ENCODE results near the gene ASB13.

ASB13 gene

GRCh38 chr10:5611899-5612680 lies 54.3 kb downstream of the ASB13 start:
- peaks cover 1% of the 10 kb centered on the region for H3K27me3 ChIP-seq (replicated peaks; ENCODE audit: control insufficient read depth, insufficient read depth, low read length)
- no peak overlapping the region for H3K4me3 ChIP-seq (replicated peaks; ENCODE audit: low read depth, low read length)
- TF ChIP-seq CTCF (IDR thresholded peaks at IDR 0.05; ENCODE audit: insufficient read depth, low read length, poor library complexity, severe bottlenecking) = no peak
- H3K36me3 ChIP-seq (ENCODE audit: control insufficient read depth, insufficient read depth, low read length) = no peaks in the 10 kb centered on the region
- no peak for DNase-seq (ENCODE audit: extremely low read depth, insufficient read length)

GRCh38 chr10:5609952-5610616 lies 56.3 kb downstream of the ASB13 start:
- DNase-seq (ENCODE audit: extremely low read depth, insufficient read length) = no peak
- Histone ChIP-seq H3K27me3 (replicated peaks; ENCODE audit: control insufficient read depth, insufficient read depth, low read length) (peaks cover 1% of the 10 kb centered on the region), H3K4me3 (replicated peaks; ENCODE audit: low read depth, low read length) (no peak overlapping the region), H3K36me3 (ENCODE audit: control insufficient read depth, insufficient read depth, low read length) (no peaks in the 10 kb centered on the region)
- no peak for TF ChIP-seq CTCF (IDR thresholded peaks at IDR 0.05; ENCODE audit: insufficient read depth, low read length, poor library complexity, severe bottlenecking)

- Histone ChIP-seq H3K27me3 (replicated peaks; ENCODE audit: control insufficient read depth, insufficient read depth, low read length) (peaks cover 1% of the 10 kb centered on the region), H3K4me3 (replicated peaks; ENCODE audit: low read depth, low read length) (no peak overlapping the region), H3K36me3 (ENCODE audit: control insufficient read depth, insufficient read depth, low read length) (no peaks in the 10 kb centered on the region)
- DNase-seq (ENCODE audit: extremely low read depth, insufficient read length) = no peak
- no peak for TF ChIP-seq CTCF (IDR thresholded peaks at IDR 0.05; ENCODE audit: insufficient read depth, low read length, poor library complexity, severe bottlenecking)
These were observed 57.7 kb downstream of the ASB13 start for GRCh38 chr10:5608608-5609220.

GRCh38 chr10:5607594-5607993 lies 58.8 kb downstream of the ASB13 start:
- H3K36me3 ChIP-seq (ENCODE audit: control insufficient read depth, insufficient read depth, low read length) = no peaks in the 10 kb centered on the region
- no peak overlapping the region for H3K4me3 ChIP-seq (replicated peaks; ENCODE audit: low read depth, low read length)
- no peak for DNase-seq (ENCODE audit: extremely low read depth, insufficient read length)
- TF ChIP-seq CTCF (IDR thresholded peaks at IDR 0.05; ENCODE audit: insufficient read depth, low read length, poor library complexity, severe bottlenecking) = no peak
- peaks cover 1% of the 10 kb centered on the region for H3K27me3 ChIP-seq (replicated peaks; ENCODE audit: control insufficient read depth, insufficient read depth, low read length)

DNA sequence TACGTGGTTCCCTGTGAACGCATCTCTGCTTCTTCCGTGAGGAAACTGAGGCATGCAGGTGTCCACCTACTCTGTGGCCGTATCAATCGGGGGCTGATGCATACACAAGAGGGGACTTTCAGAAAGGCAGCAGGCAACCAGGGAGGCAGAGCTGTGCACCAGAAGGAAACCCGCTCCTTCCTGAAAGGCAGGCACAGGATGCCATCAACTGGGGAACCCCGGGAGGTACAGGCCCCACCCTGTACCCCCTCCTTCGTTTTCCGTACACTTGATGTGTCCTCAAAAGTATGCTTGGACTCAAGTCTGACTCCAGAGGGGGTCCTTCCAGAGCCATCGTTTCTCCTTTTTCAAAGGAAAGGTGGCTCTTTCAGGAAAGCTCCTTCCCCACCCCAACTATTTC lies 59.5 kb downstream of the ASB13 start:
- DNase-seq (ENCODE audit: extremely low read depth, insufficient read length) = no peak
- peak; percentile 21 for TF ChIP-seq CTCF (IDR thresholded peaks at IDR 0.05; ENCODE audit: insufficient read depth, low read length, poor library complexity, severe bottlenecking)
- Histone ChIP-seq H3K4me3 (replicated peaks; ENCODE audit: low read depth, low read length) (no peak overlapping the region), H3K27me3 (replicated peaks; ENCODE audit: control insufficient read depth, insufficient read depth, low read length) (peaks cover 1% of the 10 kb centered on the region), H3K36me3 (ENCODE audit: control insufficient read depth, insufficient read depth, low read length) (no peaks in the 10 kb centered on the region)

All from GM06990 (cell line).